ENCODE results near the gene TSC22D2. TPM values are rescaled to one million over a fixed set of nuclear protein-coding genes. Genes with fewer than 3 reads are reported as not detected.

The TSC22D2 gene
- total RNA-seq, 1 experiment from 2014 or later = 43.1 TPM

DNA sequence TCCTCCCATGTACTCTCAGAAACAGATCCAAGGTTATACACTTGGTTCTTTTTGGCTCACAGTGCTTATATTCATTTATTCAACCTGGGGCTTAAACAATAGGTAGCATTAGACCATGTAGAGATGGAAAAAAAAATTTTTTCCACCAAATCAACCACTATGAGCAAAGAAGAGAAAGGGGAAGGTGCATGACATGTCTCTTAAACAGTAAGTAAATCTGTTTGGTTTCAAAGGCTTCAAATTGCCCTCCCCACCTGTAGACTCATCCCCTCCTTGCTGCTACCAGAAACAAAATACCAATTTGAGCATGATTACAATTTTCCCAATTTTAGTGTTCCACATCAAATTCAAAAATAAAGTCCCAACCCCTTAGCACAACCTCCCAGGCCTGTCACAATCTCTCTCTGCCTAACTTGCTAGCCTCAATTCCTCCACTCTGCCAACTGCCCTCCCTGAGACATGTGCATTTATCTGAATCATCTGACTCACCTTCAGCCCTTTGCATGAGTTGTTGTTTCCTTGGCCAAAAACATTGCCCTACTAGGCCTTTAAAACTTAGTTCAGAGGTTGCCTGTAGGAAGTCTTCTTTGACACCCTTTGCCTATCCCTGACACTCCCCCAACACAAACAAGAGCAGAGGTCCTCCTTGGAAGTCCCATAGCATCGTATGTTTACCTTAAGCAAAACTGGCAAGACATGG, 30.3 kb upstream of the TSC22D2 start:
- Histone ChIP-seq H3K36me3 (ENCODE audit: control insufficient read depth, insufficient read depth, low read length) (no peaks in the 10 kb centered on the region), H3K4me1 (ENCODE audit: control insufficient read depth, insufficient read depth, low read length) (peaks cover 36% of the 10 kb centered on the region), H3K27me3 (ENCODE audit: control insufficient read depth, insufficient read depth, low read length) (no peaks in the 10 kb centered on the region), H3K4me3 (ENCODE audit: low read depth in 2 of 2, low read length in 2 of 2) (no peak overlapping the region), H3K27ac (ENCODE audit: low read length) (peak overlapping the region; percentile 100), H3K9me3 (ENCODE audit: control insufficient read depth, insufficient read depth, low read depth, low read length) (no peaks in the 10 kb centered on the region)
- TF ChIP-seq SIN3A (IDR thresholded peaks at IDR 0.05; ENCODE audit: borderline replicate concordance, insufficient read depth, low read depth, low read length) (no peak), POLR2AphosphoS5 (IDR thresholded peaks at IDR 0.05; ENCODE audit: low read depth, low read length) (no peak), TCF7L2 (IDR thresholded peaks at IDR 0.05; ENCODE audit: low read depth, low read length) (no peak)
- TF ChIP-seq, protein P1, sequence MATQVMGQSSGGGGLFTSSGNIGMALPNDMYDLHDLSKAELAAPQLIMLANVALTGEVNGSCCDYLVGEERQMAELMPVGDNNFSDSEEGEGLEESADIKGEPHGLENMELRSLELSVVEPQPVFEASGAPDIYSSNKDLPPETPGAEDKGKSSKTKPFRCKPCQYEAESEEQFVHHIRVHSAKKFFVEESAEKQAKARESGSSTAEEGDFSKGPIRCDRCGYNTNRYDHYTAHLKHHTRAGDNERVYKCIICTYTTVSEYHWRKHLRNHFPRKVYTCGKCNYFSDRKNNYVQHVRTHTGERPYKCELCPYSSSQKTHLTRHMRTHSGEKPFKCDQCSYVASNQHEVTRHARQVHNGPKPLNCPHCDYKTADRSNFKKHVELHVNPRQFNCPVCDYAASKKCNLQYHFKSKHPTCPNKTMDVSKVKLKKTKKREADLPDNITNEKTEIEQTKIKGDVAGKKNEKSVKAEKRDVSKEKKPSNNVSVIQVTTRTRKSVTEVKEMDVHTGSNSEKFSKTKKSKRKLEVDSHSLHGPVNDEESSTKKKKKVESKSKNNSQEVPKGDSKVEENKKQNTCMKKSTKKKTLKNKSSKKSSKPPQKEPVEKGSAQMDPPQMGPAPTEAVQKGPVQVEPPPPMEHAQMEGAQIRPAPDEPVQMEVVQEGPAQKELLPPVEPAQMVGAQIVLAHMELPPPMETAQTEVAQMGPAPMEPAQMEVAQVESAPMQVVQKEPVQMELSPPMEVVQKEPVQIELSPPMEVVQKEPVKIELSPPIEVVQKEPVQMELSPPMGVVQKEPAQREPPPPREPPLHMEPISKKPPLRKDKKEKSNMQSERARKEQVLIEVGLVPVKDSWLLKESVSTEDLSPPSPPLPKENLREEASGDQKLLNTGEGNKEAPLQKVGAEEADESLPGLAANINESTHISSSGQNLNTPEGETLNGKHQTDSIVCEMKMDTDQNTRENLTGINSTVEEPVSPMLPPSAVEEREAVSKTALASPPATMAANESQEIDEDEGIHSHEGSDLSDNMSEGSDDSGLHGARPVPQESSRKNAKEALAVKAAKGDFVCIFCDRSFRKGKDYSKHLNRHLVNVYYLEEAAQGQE (IDR thresholded peaks at IDR 0.05; ENCODE audit: insufficient read depth in 1 of 2, low read depth in 2 of 2, low read length in 1 of 2) = no peak
- TF ChIP-seq, protein P2, sequence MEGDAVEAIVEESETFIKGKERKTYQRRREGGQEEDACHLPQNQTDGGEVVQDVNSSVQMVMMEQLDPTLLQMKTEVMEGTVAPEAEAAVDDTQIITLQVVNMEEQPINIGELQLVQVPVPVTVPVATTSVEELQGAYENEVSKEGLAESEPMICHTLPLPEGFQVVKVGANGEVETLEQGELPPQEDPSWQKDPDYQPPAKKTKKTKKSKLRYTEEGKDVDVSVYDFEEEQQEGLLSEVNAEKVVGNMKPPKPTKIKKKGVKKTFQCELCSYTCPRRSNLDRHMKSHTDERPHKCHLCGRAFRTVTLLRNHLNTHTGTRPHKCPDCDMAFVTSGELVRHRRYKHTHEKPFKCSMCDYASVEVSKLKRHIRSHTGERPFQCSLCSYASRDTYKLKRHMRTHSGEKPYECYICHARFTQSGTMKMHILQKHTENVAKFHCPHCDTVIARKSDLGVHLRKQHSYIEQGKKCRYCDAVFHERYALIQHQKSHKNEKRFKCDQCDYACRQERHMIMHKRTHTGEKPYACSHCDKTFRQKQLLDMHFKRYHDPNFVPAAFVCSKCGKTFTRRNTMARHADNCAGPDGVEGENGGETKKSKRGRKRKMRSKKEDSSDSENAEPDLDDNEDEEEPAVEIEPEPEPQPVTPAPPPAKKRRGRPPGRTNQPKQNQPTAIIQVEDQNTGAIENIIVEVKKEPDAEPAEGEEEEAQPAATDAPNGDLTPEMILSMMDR (IDR thresholded peaks at IDR 0.05) = no peak
- no peak for DNase-seq (ENCODE audit: low read depth, low spot score)
- peak; percentile 29; the same call in 1 of the 2 replicates for ATAC-seq
- in situ Hi-C loops (cut with HindIII; ENCODE audit: low pct_unique_long_range_greater_than_20kb, low sequenced_read_pairs) (no loop called here), intact Hi-C loops (cut with micrococcal nuclease; ENCODE audit: unreplicated experiment) (no loop called here)
- CTCF ChIA-PET = no interaction called here
- POLR2A ChIA-PET = no interaction called here
- BruUV-seq (replicated peaks) = no TSS peak

DNA sequence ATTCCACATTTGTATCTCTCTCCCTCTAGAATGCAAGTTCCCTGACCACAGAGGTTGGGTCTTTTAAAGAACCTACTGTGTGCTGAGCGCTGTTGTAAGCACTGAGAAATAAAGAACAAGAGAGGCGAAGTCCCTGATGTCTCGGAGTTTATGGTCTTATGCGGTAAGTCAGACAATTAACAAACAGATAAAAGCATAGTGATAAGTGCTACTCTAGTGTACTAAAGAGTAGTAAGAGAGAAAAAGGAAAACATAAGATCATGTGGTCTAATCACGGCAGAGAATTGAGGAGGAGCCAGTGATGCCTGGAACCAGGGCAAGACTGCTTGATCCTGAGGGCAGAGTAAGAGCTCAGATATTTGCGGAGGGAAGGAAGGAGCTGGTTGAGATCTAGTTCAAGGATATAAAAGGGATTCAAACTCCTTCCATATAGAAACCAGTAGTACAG, 29.8 kb upstream of the TSC22D2 start:
- Histone ChIP-seq H3K27ac (ENCODE audit: low read length) (peak overlapping the region; percentile 100), H3K4me1 (ENCODE audit: control insufficient read depth, insufficient read depth, low read length) (peaks cover 31% of the 10 kb centered on the region), H3K27me3 (ENCODE audit: control insufficient read depth, insufficient read depth, low read length) (no peaks in the 10 kb centered on the region), H3K4me3 (ENCODE audit: low read depth in 2 of 2, low read length in 2 of 2) (no peak overlapping the region), H3K9me3 (ENCODE audit: control insufficient read depth, insufficient read depth, low read depth, low read length) (no peaks in the 10 kb centered on the region), H3K36me3 (ENCODE audit: control insufficient read depth, insufficient read depth, low read length) (no peaks in the 10 kb centered on the region)
- ChIA-PET CTCF (no interaction called here), POLR2A (no interaction called here)
- TF ChIP-seq POLR2AphosphoS5 (IDR thresholded peaks at IDR 0.05; ENCODE audit: low read depth, low read length) (no peak), TCF7L2 (IDR thresholded peaks at IDR 0.05; ENCODE audit: low read depth, low read length) (no peak)
- TF ChIP-seq, protein P1 (IDR thresholded peaks at IDR 0.05; ENCODE audit: insufficient read depth in 1 of 2, low read depth in 2 of 2, low read length in 1 of 2) = no peak
- TF ChIP-seq, protein P2 (IDR thresholded peaks at IDR 0.05) = no peak
- BruUV-seq (replicated peaks) = no TSS peak
- in situ Hi-C loops (cut with HindIII; ENCODE audit: low pct_unique_long_range_greater_than_20kb, low sequenced_read_pairs) (no loop called here), intact Hi-C loops (cut with micrococcal nuclease; ENCODE audit: unreplicated experiment) (no loop called here)
- DNase-seq (ENCODE audit: low read depth, low spot score) (no peak), ATAC-seq (no peak)
